ENCODE measurements around the gene TMEM170B. TPM values are rescaled to one million over a fixed set of nuclear protein-coding genes. Genes with fewer than 3 reads are reported as not detected.
A peak's percentile ranks its signal among the peaks of the same experiment; 100 is the strongest.
"Not testable (repeated sequence)": the region's sequence is repeated elsewhere in the genome, so short reads cannot be mapped to it uniquely, and the experiment has no call there.

Gene TMEM170B
- total RNA-seq, 1 experiment from 2014 or later = 1.3 TPM

DNA sequence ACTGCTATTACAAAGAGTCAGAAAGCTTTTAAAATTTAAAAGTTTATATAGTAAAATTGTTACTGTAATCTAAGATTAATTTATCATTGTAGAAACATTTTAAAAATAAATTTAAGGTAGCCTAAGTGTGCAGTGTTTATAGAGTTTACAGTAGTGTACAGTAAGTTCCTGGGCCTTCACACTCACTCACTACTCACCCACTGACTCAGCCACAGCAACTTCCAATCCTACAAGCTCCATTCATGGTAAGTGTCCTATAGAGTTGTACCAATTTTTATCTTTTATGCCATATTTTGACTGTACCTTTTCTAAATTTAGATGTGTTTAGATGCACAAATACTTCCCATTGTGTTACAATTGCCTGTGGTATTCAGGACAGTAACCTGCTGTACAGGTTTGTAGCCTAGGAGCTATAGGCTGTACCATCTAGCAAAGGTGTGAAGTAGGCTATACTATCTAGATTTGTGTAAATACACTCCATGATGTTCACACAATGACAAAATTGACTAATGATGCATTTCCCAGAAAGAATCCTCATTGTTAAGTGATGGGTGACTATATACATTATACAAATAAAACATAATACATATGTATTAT lies 10.2 kb upstream of the TMEM170B start:
- DNase-seq (ENCODE audit: low read depth) = no peak

DNA sequence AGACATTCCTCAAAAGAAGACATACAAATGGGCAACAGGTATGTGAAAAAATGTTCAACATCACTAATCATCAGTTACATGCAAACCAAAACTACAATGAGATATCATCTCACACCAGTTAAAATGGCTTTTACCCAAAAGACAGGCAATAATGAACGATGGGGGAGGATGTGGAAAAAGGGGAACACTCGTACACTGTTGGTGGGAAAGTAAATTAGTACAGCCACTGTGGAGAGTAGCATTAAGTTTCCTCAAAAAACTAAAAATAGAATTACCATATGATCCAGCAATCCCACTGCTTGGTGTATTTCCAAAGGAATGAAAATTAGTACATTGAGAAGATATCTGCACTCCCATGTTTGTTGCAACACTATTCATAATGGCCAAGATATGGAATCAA lies 8.6 kb upstream of the TMEM170B start:
- no peak for DNase-seq (ENCODE audit: low read depth)

DNA sequence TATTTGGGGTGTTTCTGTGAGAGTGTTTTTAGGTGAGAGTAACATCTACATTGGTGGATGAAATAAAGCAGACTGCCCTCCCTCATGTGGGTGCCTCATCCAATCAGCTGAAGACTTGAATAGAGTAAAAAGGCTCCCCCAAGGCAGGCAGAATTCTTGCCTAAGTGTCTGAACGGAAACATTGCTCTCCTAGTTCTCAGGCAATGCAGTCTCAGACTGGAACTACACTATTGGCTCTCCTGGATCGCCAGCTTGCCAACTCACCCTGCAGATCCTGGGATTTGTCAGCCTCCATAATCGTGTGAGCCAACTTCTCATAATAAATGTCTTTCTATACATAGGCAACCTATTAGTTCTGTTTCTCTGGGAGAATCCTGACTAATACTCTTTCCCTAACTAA lies 5.5 kb upstream of the TMEM170B start:
- no peak for DNase-seq (ENCODE audit: low read depth)

DNA sequence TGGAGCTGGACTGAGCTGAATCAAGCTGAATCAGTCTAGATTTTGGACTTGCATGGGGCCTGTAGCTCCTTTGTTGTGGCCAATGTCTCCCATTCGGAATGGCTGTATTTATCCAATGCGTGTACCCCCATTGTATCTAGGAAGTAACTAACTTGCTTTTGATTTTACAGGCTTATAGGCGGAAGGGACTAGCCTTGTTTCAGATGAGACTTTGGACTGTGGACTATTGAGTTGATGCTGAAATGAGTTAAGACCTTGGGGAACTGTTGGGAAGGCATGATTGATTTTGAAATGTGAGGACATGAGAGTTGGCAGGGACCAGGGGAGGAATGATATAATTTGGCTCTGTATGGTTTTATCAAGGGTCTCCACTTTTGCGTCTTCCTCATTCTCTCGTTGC lies 3.0 kb upstream of the TMEM170B start:
- DNase-seq (ENCODE audit: low read depth) = no peak

DNA sequence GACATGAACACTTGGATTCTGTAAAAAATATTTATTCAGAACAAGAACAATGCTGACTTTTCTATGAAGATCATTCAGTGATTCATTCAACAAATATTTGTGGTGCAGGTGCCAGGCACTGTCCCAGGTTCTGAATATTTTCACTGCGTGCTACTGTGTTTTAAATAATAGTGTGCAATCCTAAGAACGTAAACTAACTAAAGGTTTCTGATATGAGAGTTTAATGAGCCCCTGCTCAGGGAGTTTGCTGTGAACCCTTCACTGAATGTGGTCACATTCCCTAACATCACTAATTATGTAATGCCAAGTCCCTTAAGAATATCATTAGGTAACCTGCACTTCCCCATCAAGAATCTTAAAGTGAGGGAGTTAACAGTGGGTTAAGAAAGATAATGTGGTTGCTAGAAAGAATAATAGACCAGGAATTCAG lies 1.7 kb upstream of the TMEM170B start:
- DNase-seq (ENCODE audit: low read depth) = peak; percentile 46

DNA sequence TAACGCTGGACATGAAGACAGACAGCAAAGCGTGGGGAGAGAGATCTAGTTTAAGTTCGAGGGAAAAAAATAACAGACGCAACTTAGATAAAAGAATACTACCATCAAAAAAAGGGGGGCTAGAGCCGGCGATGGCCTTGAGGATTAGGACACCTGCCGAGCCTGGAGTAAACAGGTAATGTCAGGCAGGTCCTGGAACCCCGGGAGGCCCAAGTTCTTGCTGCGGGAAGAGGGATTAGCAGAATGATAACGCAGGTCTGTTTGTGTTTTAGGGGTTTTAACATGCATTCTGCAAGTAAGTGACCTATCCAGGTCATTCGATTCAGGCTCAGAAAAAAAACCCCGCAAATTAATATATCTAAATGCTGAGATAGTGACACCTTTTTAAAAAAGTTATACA lies 754 bp upstream of the TMEM170B start:
- DNase-seq (ENCODE audit: low read depth) = no peak

DNA sequence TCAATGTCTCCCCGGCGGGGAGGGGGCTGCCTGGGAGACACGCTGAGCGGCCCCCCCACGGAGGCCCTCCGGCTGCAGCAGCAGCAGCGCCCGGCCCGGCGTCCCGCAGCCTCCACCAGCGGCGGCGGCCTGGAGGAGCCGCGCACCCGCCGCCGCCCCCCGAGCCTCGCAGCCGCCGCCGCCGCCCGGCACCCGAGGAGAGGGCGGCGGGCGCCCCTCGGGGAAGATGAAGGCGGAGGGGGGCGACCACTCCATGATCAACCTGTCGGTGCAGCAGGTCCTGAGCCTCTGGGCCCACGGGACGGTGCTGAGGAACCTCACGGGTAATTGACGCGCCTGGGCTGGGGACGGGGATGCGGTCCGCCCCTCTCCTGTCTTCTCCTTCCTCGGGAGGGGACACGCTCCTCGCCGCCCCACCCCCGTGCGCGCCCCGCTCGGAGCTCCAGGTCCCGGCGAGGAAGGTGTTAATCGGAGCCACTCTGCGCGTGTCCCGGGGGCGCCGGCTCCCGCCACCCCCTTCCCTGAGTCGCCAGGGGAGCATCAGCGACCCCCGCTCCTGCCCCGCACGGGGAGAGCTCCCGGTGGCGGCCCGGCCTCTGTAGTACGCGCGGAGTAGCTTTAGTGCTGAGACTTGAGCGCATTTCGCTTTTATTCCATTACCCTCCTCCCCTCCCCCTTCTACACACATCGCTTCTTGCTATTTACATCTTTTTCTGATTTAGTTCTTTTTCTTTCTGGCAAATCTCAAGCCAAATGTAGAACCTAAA lies 686 bp downstream of the TMEM170B start:
- no peak for DNase-seq (ENCODE audit: low read depth)

DNA sequence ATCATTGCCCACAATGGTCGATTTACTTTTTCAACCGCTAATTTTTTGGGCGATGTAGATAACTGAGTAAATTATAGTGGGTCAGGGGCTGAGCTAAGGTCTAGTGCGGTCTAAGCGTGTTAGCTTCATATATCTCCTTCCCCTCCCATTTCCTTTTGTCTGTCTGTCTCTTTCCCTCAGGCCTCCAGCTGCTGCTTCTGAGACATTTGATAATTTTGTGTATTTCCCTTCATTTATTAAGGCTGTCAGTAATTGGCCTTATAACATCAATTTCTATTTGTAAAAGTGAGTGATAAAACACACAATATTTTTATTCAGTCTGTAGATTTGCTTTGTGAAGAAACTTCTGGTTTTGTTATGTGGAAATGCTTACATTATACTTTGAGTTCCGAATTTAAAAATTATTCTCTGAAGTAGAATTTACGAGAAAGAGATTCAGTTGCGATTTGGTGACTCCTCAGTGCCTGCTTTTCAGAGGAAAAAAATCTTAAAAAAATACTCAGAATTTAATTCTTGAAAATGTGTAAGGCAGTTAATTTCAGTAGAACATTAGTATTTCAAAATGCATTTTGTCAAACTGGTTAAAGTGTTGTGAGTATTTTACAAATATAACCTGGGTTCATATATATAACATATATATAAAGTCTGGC lies 1.4 kb downstream of the TMEM170B start:
- DNase-seq (ENCODE audit: low read depth) = no peak

DNA sequence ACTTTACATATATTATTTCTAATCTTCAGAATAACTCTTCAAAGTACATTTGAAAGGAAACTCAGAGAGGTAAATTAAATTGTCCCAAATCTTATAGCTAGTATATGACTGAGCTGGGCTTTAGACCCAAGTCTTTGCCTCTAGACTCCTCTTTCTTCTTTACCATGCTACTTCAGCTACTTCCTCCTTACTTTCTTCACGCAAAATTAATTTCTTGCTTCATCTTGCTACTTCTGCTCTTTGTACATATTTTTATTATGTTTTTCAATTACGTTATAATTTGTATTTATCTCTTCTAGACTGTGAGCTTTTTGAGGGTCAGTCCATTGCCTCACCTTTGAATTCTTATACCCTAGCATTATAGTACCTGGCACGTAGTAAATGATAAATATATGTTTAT lies 5.3 kb downstream of the TMEM170B start:
- no peak for DNase-seq (ENCODE audit: low read depth)

DNA sequence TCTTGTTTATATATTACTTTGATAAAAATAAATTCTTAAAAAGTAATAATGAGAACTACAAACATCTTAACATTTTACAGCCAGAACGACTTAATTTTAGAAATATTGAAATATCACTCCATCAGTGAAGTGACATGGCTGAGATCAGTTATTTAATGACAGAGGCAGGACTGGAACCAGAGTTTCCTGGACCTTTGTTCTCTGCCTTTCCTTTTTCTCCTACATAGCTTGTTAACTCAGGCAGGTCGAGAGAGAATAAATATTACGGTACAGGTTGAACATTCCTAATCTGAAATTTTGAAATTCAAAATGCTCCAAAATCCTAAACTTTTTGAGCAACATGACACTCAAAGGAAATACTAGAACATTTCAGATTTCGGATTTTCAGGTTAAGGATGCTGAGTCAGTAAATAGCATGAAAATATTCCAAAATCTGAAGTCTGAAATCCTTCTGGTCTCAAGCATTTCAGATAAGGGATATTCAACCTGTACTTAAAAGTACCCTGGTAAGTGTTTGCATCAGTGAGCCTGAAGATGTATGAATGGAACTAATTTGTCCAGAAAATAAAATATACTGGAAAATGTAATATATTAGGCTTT lies 6.5 kb downstream of the TMEM170B start:
- DNase-seq (ENCODE audit: low read depth) = no peak

DNA sequence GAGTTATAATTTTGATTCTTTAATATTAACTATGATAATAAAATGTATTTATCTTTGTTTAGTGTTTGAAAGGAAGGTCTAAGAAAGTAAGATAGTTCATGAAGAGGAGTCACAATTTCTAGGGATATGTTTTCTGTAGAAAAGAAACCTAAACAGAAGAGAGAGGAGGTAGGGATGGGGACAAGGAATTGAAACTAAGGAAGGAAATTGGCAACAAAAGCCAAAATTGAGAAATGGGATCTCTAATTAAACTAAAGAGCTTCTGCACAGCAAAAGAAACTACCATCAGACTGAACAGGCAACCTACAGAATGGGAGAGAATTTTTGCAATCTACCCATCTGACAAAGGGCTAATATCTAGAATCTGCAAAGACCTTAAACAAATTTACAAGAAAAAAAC lies 10.3 kb downstream of the TMEM170B start:
- DNase-seq (ENCODE audit: low read depth) = not testable (repeated sequence)

DNA sequence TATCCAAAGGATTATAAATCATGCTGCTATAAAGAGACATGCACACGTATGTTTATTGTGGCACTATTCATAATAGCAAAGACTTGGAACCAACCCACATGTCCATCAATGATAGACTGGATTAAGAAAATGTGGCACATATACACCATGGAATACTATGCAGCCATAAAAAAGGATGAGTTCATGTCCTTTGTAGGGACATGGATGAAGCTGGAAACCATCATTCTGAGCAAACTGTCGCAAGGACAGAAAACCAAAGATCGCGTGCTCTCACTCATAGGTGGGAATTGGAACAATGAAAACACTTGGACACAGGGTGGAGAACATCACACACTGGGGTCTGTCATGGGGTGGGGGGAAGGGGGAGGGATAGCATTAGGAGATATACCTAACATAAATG lies 11.0 kb downstream of the TMEM170B start:
- not testable (repeated sequence) for DNase-seq (ENCODE audit: low read depth)

DNA sequence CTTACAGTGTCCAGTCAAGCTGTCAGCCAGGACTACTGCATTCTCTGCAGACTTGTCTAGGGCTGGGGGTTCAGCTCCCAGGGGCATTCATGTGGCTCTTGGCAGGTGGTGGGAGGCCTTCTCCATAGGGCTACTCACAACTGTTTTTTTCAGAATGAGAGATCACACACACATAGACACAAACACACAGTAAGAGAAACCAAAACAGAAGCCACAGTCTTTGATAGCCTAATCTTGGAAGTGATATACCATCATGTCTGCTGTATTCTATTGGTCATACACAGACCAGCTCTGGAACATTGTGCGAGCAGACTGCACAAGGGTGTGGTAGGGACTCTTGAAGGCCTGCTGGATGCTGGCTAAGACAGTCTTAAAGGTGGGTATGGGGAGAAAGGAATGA lies 13.5 kb downstream of the TMEM170B start:
- no peak for DNase-seq (ENCODE audit: low read depth)

DNA sequence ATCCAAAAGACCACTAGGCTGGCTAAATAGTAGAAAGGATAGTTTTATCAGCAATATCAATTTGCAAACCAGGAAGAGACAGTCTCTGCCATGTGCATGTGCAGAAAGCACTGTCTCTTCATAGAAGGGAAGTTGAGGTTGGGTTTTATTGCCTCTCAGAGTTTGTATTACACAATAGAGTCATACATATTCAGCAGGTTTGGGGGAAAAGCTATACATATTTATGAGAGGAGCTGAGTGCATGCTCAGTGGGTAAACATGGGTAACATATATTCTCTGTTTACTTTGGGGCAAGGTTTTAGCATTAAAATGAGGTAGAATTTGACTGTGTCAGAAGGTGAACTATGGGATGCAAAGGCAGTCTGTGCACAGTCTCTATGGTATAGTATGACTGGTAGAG lies 14.9 kb downstream of the TMEM170B start:
- DNase-seq (ENCODE audit: low read depth) = no peak

DNA sequence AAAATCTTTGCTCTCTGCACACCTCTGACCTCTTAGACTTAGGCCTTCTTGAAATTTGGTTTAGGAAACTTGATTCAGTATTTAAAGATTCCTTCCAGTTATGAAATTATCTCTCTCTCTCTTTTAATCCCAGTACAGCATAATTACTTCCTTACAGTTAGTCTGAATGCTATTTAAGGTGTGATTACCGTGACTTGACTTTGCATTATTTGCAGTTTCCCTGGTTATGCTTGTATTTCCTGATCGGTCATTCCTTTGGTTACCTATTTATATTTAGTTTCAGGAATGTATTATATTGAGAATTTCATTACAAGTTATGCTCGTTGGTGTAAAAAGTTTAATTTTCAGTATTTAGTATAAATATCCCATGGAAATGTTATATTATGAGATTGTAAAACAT lies 16.3 kb downstream of the TMEM170B start:
- DNase-seq (ENCODE audit: low read depth) = no peak

DNA sequence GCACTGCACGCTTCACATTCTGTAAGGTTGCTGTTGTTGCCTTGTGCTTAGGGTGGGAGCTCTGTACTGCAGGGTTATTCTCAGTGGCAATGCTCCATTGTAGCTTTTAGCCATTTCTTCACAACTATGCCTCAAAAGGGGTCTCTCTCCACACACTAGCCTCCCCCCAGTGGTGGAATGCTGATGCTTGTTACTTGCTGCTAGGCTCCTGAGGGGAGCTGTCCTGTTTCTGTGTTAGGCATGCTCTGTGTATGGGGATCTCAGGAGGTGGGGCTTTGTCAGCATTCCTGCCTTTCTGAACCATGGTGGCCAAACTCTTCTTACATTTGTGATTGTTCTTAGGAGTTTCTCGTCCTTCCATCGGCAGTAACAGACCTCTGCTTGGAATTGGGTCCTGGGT lies 18.8 kb downstream of the TMEM170B start:
- no peak for DNase-seq (ENCODE audit: low read depth)

DNA sequence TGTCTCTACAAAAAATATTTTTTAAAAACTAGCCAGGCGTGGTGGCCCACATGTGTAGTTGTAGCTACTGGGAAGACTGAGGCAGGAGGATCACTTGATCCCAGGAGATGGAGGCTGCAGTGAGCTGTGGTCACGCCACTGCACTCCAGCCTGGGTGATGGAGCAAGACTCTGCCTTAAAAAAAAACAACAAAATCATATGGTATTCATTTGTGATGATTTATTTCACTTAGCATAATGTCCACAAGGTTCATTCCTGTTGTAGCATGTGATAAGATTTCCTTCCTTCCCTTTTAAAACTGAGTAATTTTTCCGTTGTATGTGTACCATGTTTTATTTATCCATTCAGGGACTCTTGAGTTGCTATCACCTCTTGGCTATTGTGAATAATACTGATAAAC lies 26.2 kb downstream of the TMEM170B start:
- DNase-seq (ENCODE audit: low read depth) = no peak

DNA sequence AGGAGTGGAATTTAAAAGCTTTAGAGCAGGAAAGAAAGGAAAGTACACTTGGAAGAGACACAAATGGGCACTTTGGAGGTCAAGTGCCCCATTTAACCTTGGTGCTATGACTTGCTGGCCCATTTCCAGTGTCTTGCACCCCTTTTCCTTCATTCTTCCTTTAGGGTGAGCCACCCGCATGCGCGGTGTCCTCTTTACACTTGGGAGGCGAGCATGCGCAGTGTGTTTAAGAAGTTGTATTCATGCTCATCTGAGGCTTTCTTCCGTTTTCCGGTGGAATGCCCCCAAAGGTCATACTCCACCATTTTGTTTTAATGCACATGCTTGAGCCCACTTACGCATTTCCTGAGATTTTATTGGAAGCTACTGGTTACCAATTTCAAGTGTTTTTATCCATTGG lies 29.1 kb downstream of the TMEM170B start:
- no peak for DNase-seq (ENCODE audit: low read depth)

DNA sequence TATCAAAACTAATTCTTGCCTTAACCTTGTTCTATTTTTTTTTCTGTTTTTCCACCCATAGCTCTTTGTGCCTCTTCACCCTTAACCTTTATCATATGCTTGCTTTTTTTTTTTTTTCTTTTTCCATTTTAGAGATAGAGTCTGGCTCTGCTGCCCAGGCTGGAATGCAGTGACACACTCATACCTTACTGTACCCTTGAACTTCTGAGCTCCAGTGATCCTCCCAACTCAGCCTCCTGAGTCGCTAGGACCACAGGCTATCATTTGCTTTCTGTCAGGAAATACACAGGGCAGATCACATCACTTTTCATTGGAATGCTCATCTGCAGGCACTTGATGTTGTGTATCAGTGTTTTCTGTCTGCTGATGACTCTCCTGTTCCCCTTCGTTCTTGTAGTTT lies 33.5 kb downstream of the TMEM170B start:
- DNase-seq (ENCODE audit: low read depth) = no peak

DNA sequence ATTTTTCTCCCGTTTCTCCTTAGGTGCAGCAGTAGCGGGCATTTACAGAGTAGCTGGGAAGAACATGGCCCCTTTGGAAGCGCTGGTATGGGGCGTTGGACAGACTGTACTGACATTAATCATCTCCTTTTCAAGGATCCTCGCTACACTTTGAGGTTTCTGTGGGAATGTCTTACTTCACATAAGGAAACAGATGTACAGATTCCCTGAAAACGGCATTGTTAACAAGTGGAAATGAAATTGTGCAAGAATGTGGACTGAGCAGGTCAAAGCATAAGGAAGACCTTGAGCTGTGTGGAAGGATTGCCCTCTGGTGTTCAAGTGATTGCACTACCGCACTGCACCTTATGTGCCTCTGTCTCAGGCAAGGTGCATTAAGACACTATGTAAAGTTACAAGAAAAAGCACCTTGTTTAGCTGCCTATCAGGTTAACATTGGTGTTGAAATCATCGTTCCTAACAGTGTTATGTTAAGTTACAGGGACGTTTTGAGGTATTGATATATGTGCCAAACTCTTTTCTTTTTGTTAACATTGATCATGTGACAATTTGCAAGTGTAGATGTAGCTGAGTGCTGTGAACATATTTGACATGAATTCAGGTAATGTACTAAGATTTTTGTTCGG lies 38.0 kb downstream of the TMEM170B start:
- peak; percentile 66 for DNase-seq (ENCODE audit: low read depth)

DNA sequence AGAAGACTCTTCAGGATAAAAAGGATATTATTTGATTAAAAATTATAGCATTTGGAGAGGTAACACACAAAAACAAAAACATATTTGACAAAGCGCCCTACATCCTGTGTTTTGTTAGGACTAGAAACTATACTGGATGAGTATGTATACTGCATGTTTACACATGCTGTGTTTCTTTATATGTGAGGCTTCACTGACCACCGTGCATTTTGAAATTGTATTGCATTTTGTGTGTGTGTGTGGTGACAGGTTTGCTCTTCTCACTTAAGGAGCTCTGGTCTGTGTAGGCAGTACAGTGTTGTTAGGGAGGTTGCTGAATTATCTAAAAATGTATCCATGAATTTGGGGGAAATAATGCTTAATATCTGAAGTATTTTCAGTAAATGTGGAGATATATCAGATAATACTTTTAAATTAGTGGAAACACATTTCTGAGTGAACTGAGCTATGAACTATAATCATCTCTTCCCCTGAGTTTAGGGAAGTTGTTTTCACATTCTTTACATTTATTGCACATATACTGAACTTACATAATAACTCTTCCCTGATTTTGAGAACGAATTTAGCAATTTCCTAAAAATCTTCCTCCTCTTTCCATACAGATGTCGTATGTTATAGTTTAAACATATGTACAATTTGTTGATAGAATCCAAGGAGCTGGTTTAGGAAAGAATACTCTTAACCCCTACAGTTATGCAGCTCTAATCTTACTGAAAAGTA lies 43.3 kb downstream of the TMEM170B start:
- DNase-seq (ENCODE audit: low read depth) = no peak
